ENCODE measurements around the gene SLC25A23. TPM values are rescaled to one million over a fixed set of nuclear protein-coding genes. Genes with fewer than 3 reads are reported as not detected.

Gene SLC25A23
- total RNA-seq, 2 donors from 2014 or later, result 7.8 to 7.9 TPM

GRCh38 chr19:6472713-6473112 is 13.1 kb upstream of the SLC25A23 start:
- Mint-ChIP-seq H3K36me3 (ENCODE audit: low read depth) (peaks cover 71% of the 10 kb centered on the region), H3K27ac (no peak overlapping the region), H3K27me3 (no peaks in the 10 kb centered on the region), H3K4me1 (no peaks in the 10 kb centered on the region), H3K9me3 (no peaks in the 10 kb centered on the region), H3K4me3 (no peak overlapping the region)
- ATAC-seq (replicated peaks), result no peak

GRCh38 chr19:6471076-6471475 is 11.5 kb upstream of the SLC25A23 start:
- H3K36me3 Mint-ChIP-seq (ENCODE audit: low read depth), result peaks cover 67% of the 10 kb centered on the region

GRCh38 chr19:6470173-6470572 is 10.6 kb upstream of the SLC25A23 start:
- no peaks in the 10 kb centered on the region for H3K4me1 Mint-ChIP-seq
- H3K36me3 Mint-ChIP-seq (ENCODE audit: low read depth), result peaks cover 63% of the 10 kb centered on the region
- no peak for ATAC-seq (replicated peaks)
- H3K27me3 Mint-ChIP-seq, result no peaks in the 10 kb centered on the region
- no peak overlapping the region for H3K27ac Mint-ChIP-seq
- no peaks in the 10 kb centered on the region for H3K9me3 Mint-ChIP-seq
- no peak overlapping the region for H3K4me3 Mint-ChIP-seq

More at GRCh38 chr19:6471076-6471475, 11.5 kb upstream of the SLC25A23 start:
- no peak overlapping the region for H3K27ac Mint-ChIP-seq
- H3K4me3 Mint-ChIP-seq, result no peak overlapping the region
- H3K9me3 Mint-ChIP-seq, result no peaks in the 10 kb centered on the region
- no peaks in the 10 kb centered on the region for H3K27me3 Mint-ChIP-seq
- H3K4me1 Mint-ChIP-seq, result no peaks in the 10 kb centered on the region
- ATAC-seq (replicated peaks), result no peak

- Mint-ChIP-seq H3K27me3 (no peaks in the 10 kb centered on the region), H3K9me3 (no peaks in the 10 kb centered on the region), H3K4me3 (no peak overlapping the region), H3K36me3 (ENCODE audit: low read depth) (peaks cover 43% of the 10 kb centered on the region), H3K4me1 (no peaks in the 10 kb centered on the region), H3K27ac (no peak overlapping the region)
- no peak for ATAC-seq (replicated peaks)
These were observed 7.8 kb upstream of the SLC25A23 start for GRCh38 chr19:6467384-6467783.

GRCh38 chr19:6466526-6467248 is 7.1 kb upstream of the SLC25A23 start:
- no peaks in the 10 kb centered on the region for H3K27me3 Mint-ChIP-seq
- no peak for ATAC-seq (replicated peaks)
- peaks cover 41% of the 10 kb centered on the region for H3K36me3 Mint-ChIP-seq (ENCODE audit: low read depth)
- no peaks in the 10 kb centered on the region for H3K4me1 Mint-ChIP-seq
- H3K4me3 Mint-ChIP-seq, result no peak overlapping the region
- H3K9me3 Mint-ChIP-seq, result no peaks in the 10 kb centered on the region
- H3K27ac Mint-ChIP-seq, result no peak overlapping the region

GRCh38 chr19:6465663-6466062 is 6.1 kb upstream of the SLC25A23 start:
- Mint-ChIP-seq H3K9me3 (no peaks in the 10 kb centered on the region), H3K27ac (no peak overlapping the region), H3K36me3 (ENCODE audit: low read depth) (peaks cover 34% of the 10 kb centered on the region), H3K27me3 (no peaks in the 10 kb centered on the region), H3K4me1 (peaks cover 1% of the 10 kb centered on the region), H3K4me3 (no peak overlapping the region)
- no peak for ATAC-seq (replicated peaks)

- ATAC-seq (replicated peaks), result no peak
- H3K36me3 Mint-ChIP-seq (ENCODE audit: low read depth), result peaks cover 27% of the 10 kb centered on the region
- no peak overlapping the region for H3K27ac Mint-ChIP-seq
- H3K4me1 Mint-ChIP-seq, result peaks cover 8% of the 10 kb centered on the region
- no peaks in the 10 kb centered on the region for H3K9me3 Mint-ChIP-seq
- no peaks in the 10 kb centered on the region for H3K27me3 Mint-ChIP-seq
- no peak overlapping the region for H3K4me3 Mint-ChIP-seq
These were observed 5.4 kb upstream of the SLC25A23 start for GRCh38 chr19:6465006-6465405.

DNA sequence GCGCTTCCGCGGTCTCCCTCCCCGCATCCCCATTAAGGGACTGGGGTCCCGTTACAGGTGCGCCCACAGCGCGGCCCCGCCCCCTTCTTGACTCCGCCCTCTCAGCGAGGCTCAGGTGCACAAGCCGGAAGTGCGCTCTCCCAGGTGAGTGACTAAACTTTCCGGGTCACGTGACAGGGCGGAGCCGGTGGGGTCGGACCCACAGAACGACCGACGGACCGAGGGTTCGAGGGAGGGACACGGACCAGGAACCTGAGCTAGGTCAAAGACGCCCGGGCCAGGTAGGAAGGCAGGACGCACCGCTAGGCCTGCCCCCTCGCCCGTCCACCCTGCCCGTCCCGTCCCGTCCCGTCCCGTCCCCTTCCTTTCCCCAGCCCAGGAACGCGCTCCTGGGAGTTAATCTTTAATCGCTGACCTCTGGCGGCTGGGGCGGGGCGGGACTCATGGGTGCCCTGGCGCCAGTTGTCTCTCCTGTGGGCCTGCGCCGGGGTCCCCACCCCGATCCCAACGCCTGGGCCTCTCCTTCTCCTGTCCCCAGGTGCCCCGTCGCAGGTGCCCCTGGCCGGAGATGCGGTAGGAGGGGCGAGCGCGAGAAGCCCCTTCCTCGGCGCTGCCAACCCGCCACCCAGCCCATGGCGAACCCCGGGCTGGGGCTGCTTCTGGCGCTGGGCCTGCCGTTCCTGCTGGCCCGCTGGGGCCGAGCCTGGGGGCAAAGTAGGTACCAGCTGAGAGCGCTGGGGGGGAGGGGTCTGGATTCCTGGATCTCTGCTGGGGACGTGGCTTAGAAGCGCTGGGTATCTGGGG is 4.7 kb upstream of the SLC25A23 start, which contains the start of gene CRB3:
Gene CRB3, plus strand, starts transcription at position 202 of the 804 bp plus-strand sequence. Its CDS starts 431 bp downstream, at position 633.
- H3K4me3 Mint-ChIP-seq, result peak within 1 kb of the TSS; percentile 52
- H3K36me3 Mint-ChIP-seq (ENCODE audit: low read depth), result peaks cover 20% of the 10 kb centered on the region
- no peaks in the 10 kb centered on the region for H3K9me3 Mint-ChIP-seq
- no peak within 1 kb of the TSS for H3K27ac Mint-ChIP-seq
- H3K27me3 Mint-ChIP-seq, result no peaks in the 10 kb centered on the region
- no peak for ATAC-seq (replicated peaks)
- peaks cover 10% of the 10 kb centered on the region for H3K4me1 Mint-ChIP-seq

GRCh38 chr19:6460099-6460884 is 700 bp upstream of the SLC25A23 start:
- H3K27me3 Mint-ChIP-seq, result peaks cover 2% of the 10 kb centered on the region
- ATAC-seq (replicated peaks), result peak; percentile 88
- H3K36me3 Mint-ChIP-seq (ENCODE audit: low read depth), result no peaks in the 10 kb centered on the region
- H3K9me3 Mint-ChIP-seq, result no peaks in the 10 kb centered on the region
- H3K4me1 Mint-ChIP-seq, result peaks cover 16% of the 10 kb centered on the region
- peak overlapping the region; percentile 84 for H3K4me3 Mint-ChIP-seq
- peak overlapping the region; percentile 84 for H3K27ac Mint-ChIP-seq

DNA sequence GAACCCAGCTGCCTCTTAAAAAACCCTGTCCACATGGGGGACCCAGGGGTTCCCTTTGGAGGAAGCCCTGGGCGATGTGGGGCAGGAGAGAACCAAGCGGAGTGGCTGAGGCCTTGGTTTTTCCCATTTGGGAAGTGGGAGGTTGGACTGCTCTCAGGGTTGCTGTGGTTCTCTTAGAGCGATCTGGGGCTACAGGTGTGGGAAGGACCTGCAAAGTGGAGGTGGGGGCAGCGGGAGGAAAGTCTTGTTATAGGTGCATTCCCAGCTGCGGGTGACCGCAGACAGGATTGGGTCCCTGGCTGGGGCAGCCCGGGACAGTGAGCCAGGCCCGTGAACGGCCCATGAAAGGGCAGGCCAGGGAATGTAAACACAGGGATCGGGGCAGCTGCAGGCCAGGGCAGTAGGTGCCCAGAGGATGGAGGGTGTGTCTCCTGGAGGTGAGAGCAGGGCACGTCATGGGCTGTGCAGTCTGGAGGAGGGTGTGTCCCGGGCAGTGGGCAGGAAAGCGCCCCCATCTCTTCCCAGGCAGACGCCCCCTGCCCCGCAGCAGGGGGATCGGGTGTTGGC is 814 bp downstream of the SLC25A23 start:
- peaks cover 16% of the 10 kb centered on the region for H3K4me1 Mint-ChIP-seq
- no peaks in the 10 kb centered on the region for H3K9me3 Mint-ChIP-seq
- peak overlapping the region; percentile 83 for H3K4me3 Mint-ChIP-seq
- no peak for ATAC-seq (replicated peaks)
- H3K27me3 Mint-ChIP-seq, result peaks cover 2% of the 10 kb centered on the region
- H3K36me3 Mint-ChIP-seq (ENCODE audit: low read depth), result no peaks in the 10 kb centered on the region
- peak overlapping the region; percentile 56 for H3K27ac Mint-ChIP-seq

DNA sequence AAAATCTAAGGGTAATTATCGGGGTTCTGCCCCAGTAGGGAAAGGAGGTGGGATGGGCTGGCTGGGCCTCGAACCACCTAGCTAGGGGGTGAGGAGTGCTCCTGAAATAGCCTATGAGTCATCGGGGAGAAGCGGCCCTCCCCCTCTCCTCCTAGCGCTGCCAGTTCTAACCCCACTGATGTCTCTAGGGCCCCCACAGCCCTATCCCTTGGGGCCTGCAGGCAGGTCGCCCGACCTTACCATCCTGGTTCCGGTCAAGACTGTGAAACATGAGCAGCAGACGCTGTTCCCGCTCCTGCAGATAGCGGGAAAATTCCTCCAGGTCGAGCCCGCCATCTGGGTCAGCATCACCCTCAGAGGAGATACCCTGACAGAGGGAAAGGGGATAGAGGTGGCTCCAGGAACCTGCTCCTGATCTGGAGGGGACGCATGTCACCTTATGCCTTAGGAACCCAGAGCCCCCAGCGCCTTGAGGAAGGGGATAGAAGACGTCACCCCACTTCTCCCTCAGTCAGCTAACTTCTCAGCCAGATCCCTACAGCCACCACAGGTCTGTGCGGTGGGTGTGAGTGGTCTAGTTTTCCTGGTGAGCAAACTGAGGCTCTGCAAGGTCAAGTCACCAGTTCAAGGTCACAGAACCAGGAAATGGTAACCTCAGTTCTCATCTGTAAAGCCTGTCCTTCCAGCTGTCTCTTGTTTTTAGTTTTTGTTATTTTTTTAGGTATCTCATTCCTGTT is 1.5 kb downstream of the SLC25A23 start:
- Mint-ChIP-seq H3K4me3 (peak overlapping the region; percentile 83), H3K4me1 (peaks cover 16% of the 10 kb centered on the region), H3K27me3 (peaks cover 2% of the 10 kb centered on the region), H3K36me3 (ENCODE audit: low read depth) (no peaks in the 10 kb centered on the region), H3K9me3 (no peaks in the 10 kb centered on the region), H3K27ac (peak overlapping the region; percentile 56)
- ATAC-seq (replicated peaks), result no peak

DNA sequence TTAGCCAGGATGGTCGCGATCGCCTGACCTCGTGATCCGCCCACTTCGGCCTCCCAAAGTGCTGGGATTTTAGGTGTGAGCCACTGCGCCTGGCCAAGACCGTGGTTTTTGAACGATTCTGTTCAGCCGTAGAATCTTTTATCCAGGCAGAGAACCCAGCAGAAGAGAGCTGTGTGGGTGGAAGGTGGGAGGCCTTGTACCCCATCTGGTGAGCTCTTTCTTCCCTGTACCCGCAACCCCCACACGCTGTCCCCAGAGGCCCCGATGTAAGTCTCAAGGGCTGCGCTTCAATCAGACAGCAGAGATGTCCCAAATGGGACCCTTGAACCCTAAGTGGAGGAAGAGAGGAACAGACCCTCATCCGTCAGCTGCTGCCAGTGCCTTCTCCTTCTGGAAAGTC is 3.7 kb downstream of the SLC25A23 start:
- H3K9me3 Mint-ChIP-seq, result no peaks in the 10 kb centered on the region
- H3K27me3 Mint-ChIP-seq, result peaks cover 2% of the 10 kb centered on the region
- ATAC-seq (replicated peaks), result no peak
- H3K36me3 Mint-ChIP-seq (ENCODE audit: low read depth), result no peaks in the 10 kb centered on the region
- no peak overlapping the region for H3K4me3 Mint-ChIP-seq
- H3K4me1 Mint-ChIP-seq, result peaks cover 16% of the 10 kb centered on the region
- no peak overlapping the region for H3K27ac Mint-ChIP-seq

DNA sequence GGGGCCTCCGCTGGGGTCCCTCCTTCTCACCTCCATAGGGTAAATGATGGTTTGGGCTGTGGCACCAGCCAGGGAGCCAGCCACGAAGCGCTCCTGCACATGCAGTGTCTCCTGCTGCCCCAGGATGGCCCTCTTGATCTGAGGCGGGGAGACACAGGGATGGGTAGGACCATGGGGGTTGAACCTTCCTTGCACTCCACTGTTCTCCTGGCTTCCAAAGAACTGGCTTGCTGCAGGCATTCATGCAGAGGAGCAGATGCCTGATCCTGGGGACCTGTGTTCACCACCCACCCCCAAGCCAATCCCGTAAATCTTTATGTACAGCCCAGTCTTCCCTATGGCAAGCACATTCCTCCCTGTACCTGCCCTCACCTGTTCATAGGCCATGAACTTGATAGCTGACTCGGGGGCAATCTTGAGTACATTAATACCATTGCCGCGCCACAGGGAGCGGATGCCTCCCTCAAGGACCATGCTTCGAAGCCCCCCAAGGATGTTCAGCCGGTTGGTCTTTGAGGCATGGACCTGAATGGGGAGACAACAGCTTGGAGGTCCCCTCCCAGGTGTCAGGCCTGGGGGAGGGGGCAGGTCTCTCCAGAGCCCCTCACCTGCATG is 5.5 kb downstream of the SLC25A23 start:
- Mint-ChIP-seq H3K4me1 (peaks cover 6% of the 10 kb centered on the region), H3K9me3 (no peaks in the 10 kb centered on the region), H3K36me3 (ENCODE audit: low read depth) (no peaks in the 10 kb centered on the region), H3K4me3 (no peak overlapping the region), H3K27ac (no peak overlapping the region), H3K27me3 (peaks cover 2% of the 10 kb centered on the region)
- ATAC-seq (replicated peaks), result no peak

All from activated T-helper 17 cell treated with anti-CD3 and anti-CD28 coated beads, Interleukin-2, amount 50 U/mL, for 72 hours (primary cell).